GM21717 (cell line): ENCODE measurements around the gene SUSD6.
A peak's percentile ranks its signal among the peaks of the same experiment; 100 is the strongest.
"Not testable (repeated sequence)": the region's sequence is repeated elsewhere in the genome, so short reads cannot be mapped to it uniquely, and the experiment has no call there.

Source experiments
- ATAC-seq: cut with Tn5 transposase; IDR thresholded peaks from one replicate; pipeline ENCODE4 v1.9.1; 2021; ENCODE audit warnings: mild to moderate bottlenecking, moderate library complexity; ENCODE audit not compliant: unreplicated experiment

SUSD6 gene

DNA sequence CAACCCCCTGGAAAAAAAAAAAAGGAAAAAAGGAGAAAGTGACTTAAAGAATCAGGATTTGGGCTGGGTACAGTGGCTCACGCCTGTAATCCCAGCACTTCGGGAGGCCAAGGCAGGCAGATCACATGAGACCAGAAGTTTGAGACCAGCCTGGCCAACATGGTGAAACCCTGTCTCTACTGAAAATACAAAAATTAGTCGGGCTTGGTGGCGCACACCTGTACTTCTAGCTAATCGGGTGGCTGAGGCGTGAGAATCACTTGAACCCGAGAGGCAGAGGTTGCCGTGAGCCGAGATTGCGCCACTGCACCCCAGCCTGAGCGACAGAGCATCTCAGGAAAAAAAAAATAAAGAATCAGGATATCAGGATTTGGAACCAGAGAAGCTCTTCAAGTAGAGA, 36.2 kb downstream of the SUSD6 start:
- ATAC-seq = not testable (repeated sequence)

DNA sequence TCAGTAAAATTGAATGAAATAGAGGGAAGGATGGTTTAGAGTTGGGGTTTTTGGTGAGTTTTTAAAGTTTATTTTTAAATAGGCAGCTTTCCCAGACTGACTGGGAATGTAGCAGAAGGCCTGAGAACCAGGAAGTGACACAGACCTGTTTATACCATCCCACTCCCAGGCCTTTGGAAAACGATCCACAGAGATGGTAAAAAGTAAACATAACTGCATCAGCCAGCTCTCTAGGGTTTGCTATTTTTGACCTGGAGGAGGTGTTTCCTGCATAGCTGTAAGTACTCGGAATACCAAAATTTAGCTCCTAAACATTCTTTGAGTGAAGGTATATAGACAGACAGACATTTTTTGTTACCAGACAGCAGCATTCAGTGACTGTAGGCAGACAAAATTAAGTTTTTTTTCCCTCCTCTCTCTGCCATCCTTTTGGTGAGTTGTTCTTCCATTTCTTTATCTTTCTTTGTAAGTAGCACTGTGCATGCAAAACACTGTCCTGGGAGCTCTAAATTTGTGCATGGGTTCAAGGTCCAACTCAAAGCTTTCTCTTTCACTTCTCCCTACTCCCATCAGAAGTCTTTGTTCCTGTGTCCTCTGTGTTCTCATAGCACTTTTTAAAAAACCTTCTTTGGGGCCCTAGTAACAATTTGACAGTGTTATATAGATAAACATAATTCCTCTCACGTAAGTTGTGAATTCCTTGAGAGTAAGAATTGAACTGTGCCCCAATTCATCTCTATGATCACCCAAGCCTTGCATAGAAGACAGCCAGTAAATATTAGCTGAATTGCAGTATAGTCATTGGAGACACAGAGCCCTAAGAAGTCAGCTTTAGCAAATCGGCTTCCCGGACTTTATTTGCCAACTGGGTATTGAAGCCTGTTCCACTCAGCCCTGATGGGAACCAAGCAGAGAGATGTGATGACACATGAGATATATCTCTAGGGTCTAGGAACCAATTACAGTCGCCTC, 37.4 kb downstream of the SUSD6 start:
- ATAC-seq = peak; percentile 43

DNA sequence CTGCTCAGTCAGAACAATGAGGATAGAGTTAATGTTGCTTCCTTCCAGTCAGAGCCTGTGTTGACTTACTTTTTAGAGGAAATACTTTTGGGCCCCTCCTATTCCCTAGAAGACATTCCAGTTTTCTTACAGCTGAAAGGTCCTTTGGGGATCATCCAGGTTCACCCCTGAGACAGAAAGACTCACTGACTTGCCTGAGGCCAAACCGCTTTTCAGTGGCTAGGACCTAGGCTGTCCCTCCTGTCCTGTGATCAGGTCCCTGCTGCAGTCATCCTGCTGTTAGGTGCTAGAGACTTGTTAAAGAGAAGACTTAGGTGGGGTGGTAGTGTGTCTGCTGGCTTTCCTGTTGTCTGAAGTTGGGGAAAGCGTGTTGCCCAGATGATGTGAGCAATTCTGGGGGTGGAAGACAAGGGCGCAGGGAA, 39.6 kb downstream of the SUSD6 start:
- ATAC-seq = no peak

DNA sequence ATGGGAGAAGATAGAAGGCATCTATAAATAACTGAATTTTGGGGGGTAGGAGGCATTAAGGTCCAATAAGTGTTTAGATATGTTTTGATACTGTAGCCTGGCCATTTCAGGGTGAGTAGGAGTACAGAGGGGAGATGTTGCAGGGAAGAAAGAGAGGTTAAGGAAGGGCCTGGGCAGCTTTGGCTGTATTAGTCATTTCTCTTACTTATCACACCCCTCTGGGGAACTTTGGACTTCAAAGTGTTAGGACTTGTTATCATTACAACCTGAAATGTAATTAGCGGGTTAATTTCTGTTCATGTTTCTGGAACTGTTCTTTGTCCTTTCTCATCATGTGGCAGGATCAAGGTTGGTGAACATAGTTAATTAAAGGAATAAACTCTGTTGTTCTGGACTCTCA, 40.3 kb downstream of the SUSD6 start:
- ATAC-seq = no peak

DNA sequence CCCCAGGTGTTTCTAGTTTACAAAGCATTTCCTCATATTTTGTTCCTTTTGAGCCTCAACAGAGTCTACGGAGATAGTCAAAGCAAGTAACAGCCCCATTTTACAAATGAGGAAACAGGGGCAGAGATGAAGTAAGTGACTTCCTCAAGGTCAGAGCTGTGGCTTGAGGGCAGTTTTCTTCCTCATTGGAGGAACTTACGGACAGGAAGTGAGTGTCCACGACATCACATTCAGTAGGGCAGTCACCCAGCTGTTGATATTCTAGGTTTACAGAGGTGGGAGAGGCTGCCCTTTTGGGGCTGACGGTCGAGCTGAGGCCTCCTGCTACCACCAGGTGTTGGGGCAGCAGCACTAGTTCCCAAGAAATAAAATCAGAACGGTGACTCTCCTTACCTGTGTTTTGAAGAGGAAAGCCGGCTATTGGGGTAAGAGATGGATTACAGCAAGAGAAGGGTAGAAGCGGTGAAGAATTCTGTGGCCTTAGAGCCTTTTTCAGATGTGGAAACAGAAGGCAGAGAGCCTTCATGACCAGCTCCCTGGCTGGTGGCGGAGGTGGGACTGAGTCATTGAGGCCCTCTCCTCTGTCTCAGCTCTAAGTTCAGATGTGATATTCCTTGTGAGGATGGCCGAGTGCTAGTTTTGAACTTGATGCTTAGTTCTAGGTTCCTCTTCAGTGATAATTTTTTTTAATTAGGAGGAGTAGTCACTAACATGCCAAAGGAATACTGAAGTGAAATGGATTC, 41.7 kb downstream of the SUSD6 start:
- ATAC-seq = no peak

DNA sequence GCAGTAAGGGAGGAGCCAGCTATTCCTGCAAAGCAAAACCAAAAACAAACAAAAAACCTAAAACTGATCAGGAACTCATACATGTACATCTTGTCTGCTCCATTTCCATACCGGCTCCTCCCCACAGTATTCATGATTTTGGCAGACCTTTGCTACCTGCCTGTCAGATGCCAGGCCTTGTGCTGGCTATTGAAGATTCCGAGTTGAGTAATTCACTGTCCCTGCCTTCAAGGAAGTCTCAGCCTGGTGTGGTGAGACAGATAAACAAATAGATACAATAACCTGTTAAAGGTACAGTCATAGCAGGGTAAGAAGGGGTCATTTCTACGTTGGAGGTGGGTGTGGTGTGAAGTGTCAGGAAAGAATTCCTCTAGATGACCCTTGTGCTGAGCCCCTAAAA, 42.7 kb downstream of the SUSD6 start:
- no peak for ATAC-seq

DNA sequence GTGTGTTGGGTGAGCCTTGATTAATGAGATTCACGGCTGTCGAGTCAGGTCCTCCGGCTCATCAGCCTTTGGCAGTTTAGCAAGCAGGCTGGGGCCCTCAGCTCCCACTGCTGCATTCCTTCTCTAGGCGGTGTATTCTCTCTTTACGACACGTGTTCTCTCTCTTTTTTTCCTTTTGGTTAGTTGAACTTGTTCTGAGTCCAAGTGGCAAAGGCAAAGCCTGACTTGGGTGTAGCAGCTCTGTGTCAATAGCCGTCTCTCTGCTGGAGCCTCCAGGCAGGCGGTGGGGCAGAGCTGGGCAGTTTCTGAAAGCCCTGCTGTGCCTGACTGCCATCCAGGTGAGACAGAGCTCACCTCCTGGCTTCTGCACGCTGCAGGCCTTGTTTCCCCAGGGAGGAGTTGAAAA, 46.6 kb downstream of the SUSD6 start:
- no peak for ATAC-seq

DNA sequence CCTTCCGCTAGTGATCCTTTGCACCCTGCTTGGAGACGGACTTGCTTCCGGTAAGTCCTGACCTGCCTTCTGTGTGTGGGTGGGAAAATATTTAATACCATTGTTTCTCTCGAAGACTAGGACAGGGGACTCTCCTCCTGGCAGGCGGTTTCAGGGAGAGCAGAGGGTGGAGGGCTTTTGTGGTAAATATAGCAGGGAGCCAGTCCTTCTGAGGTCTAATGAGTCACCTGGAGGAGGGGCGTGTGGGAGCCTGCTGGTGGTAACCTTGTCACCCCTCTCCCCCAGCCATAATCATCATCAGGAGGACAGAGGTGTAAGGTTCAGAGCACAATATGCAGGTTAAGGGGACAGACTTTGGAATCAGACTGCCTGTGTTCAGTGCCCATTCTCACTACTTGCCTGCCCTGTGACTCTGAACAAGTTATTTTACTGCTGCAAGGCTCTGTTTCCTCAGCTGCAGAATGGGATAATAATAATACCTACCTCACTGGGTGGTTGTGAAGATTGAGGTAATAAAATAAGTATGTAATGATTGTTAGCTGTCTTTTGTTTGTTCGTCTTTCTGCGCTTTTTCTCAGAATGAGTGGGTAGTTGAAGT, 47.4 kb downstream of the SUSD6 start:
- ATAC-seq = no peak

DNA sequence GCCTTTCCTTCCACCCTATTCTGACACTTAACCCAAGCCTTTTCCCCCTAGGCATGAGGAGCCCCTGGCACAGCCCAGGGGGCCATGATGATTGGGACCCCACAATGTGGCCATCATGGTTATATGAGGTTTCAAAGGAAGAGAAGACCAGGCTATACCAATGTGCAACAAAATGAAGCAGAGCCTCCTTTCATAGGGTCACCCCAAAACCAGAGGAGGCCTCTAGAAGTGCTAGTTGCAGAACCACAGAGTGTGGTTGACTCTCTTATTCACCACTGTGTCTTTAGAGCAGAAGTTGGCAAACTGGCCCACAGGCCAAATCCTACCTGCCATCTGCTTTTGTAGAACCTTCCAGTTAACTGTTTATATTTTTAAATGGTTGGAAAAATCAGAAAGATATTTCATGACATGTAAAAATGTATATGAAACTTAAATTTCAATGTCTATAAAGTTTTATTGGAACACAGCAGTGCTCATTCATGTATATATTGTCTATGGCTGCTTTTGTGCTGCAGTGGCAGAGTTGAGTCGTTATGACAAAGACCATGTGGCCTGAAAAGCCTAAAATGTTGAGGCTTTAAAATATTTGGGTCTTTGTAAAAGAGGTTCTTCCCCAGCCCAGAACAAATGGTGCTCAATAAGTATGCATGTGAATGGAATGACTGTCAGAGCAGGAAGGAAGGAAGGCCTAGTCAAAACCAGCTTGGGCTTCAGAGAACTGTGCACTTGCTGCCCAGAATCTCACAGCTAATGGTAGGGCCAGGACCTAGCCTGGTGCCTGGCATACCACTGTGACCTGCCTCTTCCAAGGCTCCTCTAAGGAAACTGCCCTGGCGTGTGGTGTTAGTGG, 49.2 kb downstream of the SUSD6 start:
- ATAC-seq = no peak

DNA sequence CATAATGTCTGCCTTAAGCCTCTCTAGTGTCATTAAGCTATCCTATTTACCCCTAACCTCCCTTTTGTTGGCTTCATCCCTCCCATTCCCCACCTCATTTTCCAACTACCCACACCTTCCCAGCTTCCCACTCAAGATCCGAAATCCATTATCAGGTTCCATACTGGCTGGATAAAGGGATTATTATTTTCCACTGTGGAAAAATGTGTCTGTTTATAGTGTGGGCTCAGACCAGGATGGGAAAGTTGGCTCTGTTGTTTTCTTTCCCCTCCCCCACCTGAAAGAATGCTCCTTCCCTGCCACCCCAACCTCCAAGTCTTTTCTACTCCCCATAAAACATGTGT, 49.8 kb downstream of the SUSD6 start:
- no peak for ATAC-seq

DNA sequence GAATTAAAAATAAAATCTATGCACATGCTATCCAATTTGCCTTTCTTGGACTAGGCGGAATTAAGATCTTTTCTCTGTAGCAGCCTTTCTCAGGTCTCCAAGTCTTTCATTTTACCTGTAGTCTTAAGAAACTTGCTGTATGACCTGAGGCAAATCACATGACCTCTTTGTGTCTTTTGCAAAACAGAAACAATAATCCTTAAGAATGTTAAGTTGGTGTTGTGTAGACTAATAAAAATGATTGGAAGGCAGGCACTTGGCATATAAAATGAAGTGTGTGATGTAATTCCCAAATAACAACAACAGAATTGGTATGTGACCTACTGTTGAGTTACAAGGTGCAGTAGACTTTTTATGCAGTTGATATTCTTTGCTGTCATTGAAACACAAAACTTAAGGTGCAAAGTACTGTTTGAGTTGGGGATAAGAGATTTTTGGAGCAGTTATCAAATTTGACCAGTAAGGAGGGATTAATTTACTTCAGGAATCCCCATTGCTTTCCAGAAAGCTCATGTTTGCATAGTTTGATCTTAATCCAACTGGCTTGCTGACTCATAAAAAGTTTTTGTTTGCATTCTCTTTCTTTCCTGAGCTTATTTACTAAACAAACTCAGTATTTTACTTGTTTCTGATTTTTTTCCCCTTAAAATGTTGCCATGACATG, 51.4 kb downstream of the SUSD6 start:
- no peak for ATAC-seq

DNA sequence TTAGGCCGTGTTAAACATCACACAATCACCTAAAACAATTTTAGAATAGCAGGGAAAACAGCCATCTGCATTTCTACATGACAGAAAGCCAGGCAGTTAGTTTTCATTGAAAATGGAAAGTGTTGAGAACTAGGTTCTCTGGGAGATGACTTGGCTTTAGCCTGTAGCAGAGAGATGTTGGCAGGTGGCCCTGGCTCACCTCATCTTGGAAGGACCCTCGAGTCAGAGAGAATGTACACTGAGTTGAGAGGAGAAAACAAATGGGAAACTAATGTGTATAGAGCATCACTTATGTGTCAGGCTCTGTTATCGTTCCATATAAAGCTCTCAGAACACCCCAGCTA, 51.9 kb downstream of the SUSD6 start:
- no peak for ATAC-seq

DNA sequence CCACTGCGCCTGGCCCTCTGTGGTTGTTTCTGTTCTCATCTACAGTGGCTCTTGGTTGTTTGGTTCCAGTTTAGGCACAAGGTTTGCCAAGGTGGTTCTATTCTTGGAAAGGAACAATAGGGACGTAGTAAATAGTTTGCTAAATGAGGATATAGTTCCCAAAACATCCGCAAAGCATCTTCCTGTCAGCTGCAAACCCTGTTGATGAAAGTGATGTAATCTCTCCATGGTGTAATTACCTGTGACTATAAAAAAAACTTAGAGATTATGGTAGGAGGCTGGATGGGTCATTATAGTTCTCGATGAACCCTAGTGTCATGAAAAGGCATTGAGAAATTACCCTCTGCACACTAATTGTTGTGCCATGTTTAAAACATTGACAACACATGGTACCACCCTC, 52.9 kb downstream of the SUSD6 start:
- no peak for ATAC-seq

DNA sequence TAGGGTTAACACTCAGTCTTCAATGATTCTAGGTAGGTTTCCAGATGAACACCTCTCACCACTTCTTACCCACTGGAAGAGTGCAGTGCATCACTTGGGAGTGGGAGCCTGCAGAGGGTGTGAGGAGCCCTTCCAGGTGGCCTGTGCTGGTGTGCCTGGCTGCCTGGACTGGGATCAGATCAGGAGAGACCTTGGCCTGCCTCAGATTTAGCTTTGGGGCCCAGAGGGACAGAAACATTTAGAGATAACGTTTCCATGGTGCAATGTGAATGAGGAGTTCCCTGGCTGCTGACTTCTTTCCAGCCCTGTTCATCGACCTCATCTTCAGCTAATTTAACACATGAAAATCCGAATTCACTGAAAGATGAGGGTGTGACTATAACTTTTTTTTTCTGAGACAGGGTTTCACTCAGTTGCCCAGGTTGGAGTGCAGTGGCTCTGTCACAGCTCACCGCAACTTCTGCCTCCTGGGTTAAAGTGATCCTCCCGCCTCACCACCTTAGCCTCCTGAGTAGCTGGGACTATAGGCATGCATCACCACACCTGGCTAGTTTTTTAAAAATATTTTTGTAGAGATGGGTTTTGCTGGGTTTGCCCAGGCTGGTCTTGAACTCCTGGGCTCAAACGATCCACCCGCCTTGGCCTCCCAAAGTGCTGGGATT, 53.6 kb downstream of the SUSD6 start:
- ATAC-seq = no peak

DNA sequence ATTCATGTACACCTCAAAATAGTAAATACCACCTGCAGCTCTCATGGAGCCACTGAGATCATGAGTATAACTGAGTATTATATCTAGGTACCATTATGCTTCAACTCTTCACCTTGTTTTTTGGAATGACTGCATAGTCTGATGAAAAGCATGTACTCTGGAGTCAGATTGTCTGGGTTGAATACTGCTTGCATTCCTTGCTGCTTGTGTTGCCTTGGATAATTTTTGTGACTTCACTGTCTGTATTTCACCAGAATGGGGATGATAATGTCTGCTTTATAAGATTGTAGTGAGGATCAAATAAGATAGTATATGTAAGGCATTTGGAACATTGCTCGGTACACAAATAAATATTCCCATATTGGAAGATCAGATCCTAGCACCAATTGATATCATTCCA, 54.2 kb downstream of the SUSD6 start:
- no peak for ATAC-seq

DNA sequence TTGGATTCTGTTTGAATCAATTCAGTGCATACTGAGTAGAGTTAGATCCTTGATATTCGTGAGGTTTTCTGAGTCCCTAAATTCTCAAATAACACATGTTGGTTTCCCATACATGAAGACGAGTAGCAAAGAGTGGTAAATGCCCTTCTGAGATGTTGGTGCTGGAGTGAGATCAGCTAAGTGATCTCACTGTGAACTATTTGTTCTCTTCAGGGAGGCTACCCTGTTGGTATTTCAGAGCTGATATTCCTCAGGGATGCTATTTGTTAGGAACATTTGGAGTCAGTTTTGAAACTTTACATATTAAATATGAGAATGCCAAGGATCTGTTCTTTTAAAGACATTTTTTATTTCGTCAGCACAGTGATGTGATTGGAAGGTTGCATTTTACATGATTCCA, 54.7 kb downstream of the SUSD6 start:
- ATAC-seq = no peak

DNA sequence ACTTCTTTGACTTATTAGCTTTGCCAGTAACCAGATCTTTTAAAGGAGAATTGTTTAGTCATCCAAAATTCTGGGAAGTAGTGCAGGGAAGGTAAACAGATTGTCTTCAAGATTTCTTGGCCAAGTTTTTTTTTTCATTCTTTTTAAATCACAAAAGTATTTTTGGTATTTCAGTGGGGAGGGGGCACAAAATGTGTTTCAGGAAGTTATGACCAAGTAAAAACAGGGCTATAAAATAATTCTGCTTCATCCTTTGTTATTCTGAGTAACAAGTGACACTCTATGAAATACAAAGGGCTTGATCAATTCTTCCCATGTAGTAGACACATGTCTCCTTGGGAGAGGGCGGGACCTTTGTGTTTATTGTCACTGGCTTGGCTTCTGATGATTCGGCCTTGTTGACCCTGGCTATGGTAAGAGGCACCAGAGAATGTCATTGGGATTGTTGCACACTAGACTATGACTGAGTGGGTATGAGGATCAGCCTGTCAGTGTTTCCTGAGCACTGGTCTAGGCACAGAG, 55.4 kb downstream of the SUSD6 start:
- ATAC-seq = no peak

DNA sequence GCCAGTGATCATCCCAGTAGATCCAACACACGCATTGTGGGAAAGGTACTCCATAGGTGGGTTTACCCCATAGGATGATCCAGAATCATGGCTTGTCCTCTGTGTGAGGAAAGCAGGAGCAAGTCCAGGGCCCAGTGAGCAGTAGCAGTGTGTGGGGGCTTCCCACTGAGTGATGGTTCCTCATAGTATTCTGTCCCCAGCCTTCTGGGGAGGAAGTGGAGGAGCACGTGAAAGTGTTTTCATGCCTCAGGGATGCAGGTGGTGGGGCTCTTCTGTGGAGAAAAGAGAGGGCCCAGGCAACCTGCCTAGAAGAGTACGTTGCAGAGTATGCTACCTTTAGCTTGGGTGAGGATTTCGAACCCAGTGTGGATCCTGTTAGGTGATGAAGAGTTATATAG, 56.5 kb downstream of the SUSD6 start:
- peak; percentile 43 for ATAC-seq

DNA sequence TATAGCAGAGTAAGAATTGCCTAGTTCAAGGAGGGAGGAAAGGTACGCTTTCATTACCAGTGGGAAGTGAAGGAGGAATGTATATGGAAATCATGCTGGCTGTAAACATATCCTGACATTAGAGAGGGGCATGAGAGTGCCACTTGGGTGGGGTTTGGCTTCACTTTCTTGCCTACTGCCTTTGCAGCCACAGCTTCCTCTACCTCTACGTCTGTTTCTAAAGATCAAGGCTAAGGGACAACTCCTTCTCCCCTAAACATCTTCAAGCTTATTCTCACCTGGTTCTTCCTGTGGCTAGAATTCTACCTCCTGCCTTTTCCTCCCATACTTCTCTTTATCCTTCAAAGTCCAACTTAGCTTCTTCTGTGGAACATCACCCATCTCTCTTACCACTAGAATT, 58.0 kb downstream of the SUSD6 start:
- ATAC-seq = no peak

DNA sequence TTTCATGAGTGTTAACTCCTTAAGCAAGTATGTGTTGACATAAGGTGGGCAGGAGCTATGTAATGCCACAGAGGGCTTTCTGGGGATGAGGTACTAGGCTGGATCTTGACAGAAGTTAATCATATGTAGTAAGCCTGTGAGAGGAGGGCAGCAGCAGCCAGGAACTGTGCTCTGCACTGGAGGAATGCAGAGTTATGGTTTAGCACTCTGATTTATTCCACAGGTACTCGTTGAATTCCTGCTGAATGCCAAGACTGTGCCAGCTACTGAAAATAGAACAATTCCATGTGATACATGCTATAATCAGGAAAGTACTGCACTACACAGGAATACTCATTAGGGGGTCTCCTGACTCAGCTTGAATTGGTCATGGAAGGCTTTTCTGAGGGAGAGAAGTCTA, 58.7 kb downstream of the SUSD6 start:
- no peak for ATAC-seq
